CD4-positive, alpha-beta T cell treated with Interleukin-10 for 1 hour (primary cell): Measurements from ENCODE around the gene SELE.
"Not testable (repeated sequence)": the region's sequence is repeated elsewhere in the genome, so short reads cannot be mapped to it uniquely, and the experiment has no call there.

Experiments
- DNase-seq: peaks from one replicate; pipeline ENCODE4 v3.0.0-alpha.2; 2020

Gene SELE

DNA sequence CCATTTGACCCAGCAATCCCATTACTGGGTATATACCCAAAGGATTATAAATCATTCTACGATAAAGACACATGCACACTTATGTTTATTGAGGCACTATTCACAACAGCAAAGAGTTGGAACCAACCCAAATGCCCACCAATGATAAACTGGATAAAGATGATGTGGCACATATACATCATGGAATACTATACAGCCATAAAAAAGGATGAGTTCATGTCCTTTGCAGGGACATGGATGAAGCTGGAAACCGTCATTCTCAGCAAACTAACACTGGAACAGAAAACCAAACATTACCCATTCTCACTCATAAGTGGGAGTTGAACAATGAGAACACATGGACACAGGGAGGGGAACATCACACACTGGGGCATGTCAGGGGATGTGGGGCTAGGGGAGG lies 18.8 kb downstream of the SELE start:
- DNase-seq, result not testable (repeated sequence)

GRCh38 chr1:169713090-169713489 lies 20.8 kb downstream of the SELE start:
- DNase-seq, result not testable (repeated sequence)

GRCh38 chr1:169712309-169712631 lies 21.6 kb downstream of the SELE start:
- no peak for DNase-seq

DNA sequence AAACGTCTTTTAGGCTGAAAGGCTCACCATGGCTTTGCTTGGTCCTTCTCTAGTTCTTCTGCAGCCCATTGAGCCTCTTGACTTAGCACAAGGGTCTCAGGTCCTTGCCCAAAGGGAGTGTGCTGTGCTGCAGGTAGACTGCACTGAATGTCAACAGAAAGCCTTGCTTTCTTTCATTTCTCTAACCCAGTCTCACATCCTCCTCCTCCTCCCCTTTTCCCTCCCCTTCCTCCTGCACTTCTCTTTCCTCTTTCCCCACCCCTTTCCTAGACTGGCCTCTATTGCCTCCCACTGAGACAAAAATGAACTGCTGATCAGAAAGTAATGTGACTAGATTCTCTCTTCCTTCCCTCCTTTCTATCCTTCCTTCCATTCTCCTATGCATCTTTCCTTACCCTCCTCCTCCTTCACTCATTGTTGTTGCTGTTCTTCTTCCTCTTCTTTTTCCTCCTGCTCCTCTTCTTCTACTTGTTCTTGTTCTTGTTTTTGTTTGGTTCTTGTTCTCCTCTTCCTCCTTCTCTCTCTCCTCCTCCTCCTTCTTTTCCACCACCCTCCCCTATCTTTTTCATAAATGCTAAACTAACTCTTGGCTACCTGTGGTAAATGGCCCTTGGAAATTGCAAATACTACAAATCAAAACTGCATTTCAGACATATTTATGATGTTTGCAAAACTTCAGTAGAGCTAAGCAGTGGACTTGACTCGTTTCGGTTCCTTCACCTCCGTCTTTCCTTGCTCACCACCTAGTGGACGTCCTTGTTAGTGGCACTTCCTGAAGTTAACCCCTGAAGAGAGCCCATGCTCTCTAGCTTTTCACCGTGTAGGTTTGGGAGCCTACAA lies 22.2 kb downstream of the SELE start, which contains the start of gene SELL:
SELL (minus strand) TSS at position 152 of the 840 bp plus-strand sequence; CDS start at position 30, 122 bp downstream.
- DNase-seq, result peak; percentile 84

DNA sequence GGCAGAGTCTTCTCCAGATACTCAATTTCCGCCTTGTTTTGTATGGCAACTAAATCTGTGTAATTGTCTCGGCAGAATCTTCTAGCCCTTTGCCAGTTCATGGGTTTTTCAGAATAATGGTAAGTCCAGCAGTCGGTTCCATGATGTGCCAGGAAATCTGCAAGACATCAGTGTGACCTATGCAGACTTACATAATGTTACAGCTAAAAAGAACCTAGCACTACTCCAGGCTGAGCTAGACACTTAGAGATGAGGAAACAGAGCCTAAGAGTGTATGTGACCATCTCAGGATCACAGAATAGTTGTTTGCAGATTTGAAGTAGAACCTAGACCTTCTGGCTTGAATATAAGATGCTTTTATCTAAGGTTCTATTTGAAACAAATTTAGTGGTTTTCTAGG lies 25.2 kb downstream of the SELE start:
- no peak for DNase-seq

DNA sequence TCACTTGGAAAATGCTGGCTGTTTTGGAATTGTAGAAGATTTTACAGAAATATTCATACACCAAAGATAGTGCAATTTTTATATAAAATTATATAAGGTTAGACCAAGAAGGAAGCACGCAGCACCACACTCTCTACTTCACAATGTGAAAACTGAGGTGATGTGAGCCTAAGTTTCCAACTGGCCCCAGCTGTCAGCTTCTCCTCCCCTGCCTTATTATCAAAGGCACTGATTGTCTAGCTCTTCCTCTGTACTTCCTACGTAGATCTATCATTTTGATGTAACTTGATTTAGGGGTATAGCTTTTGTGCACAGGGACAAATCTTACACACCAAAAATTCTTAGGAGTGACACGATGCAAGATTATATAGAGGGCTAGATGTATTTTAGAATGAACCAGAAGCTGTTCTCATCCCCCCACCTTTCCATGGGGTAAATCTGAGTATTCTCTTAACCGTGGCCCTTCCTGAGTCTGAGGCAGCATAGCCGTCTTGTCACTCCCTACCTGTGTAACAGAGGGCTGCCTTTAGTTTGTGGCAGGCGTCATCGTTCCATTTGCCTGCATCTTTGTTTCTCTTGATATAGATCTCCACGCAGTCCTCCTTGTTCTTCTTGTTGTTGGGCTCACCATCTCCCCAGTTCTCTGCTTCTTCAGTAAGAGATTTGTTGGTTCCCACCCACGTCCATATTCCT lies 25.8 kb downstream of the SELE start:
- no peak for DNase-seq

GRCh38 chr1:169704797-169705196 lies 29.1 kb downstream of the SELE start:
- no peak for DNase-seq

DNA sequence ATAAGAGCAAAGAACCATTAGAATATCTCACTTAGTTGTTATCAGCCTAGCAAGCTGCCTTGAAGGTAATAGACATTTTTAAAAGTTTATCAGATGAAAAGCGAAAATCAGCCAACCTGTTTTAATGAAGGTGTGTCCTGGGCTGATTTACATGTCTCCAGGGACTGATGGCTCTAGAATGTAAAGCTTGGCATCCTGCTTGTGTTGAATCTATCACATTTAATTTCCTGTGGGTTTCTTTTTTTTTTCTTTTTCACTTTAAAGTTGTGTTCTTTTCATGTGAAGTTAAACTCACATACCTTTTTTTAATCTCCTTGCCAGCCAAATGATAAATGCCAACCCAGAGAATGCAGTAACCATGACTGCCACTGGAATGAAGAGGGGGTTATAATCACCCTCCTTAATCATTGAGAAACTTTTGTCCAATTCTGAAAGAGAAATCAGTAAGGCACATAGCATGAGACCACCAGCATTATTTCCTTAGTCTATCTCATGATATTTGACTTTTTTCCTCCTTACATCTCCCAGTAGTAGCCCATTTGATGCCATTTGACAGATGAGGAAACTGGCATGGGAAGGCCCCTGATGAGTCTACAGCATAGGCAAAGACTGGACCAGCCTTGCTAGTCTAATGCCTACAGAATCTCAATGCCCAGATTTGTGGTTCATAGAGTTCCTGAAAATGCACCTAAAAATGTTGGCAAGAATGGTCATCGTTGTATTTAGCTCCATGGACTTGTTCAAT lies 32.4 kb downstream of the SELE start:
- DNase-seq, result peak; percentile 39

DNA sequence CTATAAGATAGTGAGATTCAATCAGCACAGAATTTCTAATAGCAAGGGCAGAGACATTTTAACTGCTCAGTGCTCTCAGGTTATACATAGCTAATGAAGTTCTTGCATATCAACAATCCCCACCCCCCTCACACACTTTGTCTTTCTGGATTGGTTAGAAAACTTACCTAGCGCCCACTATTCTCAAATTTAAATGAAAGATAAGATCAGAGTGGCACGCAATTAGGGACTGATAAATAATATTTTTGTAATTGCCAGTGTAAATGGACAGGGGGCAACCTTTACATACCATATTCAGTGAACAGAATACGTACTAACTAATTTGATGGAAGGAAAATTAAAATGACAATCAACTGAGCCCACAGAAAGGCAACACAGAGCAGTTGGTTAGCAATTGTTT lies 34.2 kb downstream of the SELE start:
- DNase-seq, result peak; percentile 43

DNA sequence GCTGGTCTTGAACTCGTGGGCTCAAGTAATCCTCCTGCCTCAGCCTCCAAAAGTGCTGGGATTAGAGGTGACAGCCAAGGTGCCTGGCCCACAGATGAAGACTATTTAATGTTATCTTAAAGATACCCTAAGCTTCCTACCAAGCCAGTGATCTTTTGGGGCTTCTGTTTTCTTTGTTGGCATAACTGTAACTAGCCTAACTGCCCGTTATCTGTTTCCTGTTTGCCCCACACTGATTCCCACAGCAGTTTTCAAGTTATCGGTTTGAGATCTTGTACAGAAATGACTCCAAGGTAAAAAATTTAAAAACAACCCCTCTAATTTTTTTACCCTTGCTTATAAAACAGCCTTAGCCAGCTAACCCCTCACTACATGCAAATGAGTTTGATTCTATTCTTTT lies 34.9 kb downstream of the SELE start:
- DNase-seq, result peak; percentile 61

DNA sequence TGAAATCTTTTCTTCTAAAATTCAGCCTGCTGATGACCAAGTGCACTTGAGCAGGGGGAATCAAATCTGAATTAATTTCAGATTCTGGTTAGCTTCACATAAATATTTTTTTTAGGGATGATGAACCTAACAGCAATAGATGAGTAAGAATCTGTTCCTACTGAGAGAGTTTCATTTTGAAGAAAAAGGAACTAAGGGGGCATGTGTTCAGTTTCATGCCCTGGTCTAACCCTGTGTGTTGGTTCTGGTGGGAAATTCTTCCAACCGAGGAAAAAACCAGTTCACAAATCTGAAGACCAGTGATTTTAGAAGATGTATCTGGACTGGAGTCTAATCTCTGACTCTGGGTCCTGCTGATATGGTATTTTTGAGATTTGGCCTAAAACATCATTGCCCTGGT lies 36.1 kb downstream of the SELE start:
- DNase-seq, result no peak

- DNase-seq, result no peak
These were observed 37.4 kb downstream of the SELE start for GRCh38 chr1:169696273-169697100.

- peak; percentile 81 for DNase-seq
These were observed 39.4 kb downstream of the SELE start for GRCh38 chr1:169694304-169695075.

GRCh38 chr1:169692756-169693460 lies 41.0 kb downstream of the SELE start:
- peak; percentile 76 for DNase-seq

GRCh38 chr1:169690489-169690888 lies 43.4 kb downstream of the SELE start:
- no peak for DNase-seq

DNA sequence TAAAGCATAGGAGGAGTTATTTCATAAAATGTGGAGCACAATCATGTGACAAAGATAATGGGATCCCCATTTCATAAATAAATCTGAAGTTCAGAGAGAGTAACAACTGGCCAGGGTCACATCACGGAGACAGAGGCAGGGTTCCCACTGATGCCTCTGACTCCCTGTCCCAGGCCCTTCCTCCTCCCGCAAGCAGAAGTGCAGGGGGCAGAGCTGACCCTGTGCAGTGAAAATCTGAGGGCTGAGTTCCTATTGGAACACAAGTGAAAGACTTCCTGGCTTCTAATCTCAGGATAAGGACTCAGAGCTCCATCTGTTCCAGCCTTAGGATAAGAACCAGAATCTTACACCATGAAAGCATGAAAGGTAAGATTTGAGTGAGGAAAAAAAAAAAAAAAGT lies 44.5 kb downstream of the SELE start:
- no peak for DNase-seq

- not testable (repeated sequence) for DNase-seq
These were observed 45.5 kb downstream of the SELE start for GRCh38 chr1:169688377-169688776.

GRCh38 chr1:169683661-169684060 lies 50.2 kb downstream of the SELE start:
- no peak for DNase-seq

DNA sequence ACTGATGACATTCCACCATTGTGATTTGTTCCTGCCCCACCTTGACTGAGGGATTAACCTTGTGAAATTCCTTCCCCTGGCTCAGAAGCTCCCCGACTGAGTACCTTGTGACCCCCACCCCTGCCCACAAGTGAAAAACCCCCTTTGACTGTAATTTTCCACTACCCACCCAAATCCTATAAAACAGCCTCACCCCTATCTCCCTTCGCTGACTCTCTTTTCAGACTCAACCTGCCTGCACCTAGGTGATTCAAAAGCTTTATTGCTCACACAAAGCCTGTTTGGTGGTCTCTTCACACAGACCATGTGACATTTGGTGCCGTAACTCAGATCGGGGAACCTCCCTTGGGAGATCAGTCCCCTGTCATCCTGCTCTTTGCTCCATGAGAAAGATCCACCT lies 50.7 kb downstream of the SELE start:
- not testable (repeated sequence) for DNase-seq

- no peak for DNase-seq
These were observed 51.8 kb downstream of the SELE start for GRCh38 chr1:169682071-169682470.

DNA sequence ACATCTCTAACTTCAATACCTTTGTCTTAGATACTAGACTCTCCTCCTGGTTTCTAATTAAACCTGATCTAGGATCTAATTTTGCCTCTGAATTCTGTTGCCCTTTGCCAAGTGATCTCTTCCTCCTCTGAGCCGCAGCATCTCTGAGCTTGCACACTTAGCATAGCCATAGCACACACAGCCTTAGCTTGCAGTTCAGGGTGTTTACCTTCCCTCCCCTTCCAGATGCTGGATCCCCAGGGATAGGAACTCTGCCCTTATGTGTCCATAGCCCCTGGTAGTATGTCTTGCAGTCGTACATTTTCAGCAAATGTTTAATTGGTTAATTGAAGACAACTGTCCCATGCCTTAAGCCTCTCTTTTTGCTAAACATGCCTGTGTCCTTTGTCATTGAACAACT lies 52.7 kb downstream of the SELE start:
- DNase-seq, result no peak
